T1000 (cell line): Measurements from ENCODE around the gene DHX8.
"Not testable (repeated sequence)": the region's sequence is repeated elsewhere in the genome, so short reads cannot be mapped to it uniquely, and the experiment has no call there.

Source experiments
- DNase-seq: peaks from one replicate; lab custom pipeline; 2025; ENCODE audit warnings: mixed read lengths; lab: John Stamatoyannopoulos, UW

Gene DHX8

DNA sequence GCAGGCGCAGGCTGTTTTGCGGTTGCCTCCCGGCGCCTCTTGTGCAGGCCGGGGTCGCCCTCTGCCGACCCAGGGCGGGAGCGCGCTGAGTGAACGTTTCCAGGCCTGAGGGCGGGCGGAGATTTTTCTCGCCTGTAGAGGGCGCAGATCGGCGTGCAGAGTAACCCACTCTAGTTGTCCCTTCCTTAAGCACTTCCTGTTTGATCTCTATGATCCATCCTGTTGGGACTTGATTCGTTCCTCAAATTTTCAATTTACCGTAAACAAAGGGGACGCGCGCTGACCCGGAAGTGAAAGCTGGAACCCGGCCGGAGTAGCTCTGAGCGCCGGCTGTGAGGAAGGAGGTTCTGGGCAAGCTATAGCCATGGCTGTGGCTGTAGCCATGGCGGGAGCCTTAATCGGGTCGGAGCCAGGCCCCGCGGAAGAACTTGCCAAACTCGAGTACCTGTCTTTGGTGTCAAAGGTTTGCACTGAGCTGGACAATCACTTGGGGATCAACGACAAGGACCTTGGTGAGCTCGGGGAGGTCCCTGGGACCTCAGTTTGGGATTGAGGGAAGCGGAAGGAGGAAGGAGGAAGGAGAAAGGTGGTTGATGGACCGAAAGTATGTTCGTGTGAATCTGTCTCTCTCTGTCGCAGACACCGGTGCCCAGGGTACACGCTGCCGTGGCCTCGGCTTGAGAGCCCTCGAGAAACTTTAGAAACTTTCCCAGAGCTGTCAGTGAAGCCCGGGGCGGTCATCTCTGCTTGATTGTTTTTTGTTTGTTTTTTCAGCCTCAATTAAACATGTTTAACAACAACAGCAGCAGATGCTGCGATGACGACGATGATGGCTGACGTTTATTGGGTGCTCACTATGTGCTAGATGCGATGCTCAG, at the start of gene DHX8:
DHX8 (plus strand) TSS at position 302 of the 878 bp plus-strand sequence; CDS start at position 365, 63 bp downstream.
- peak; percentile 98 for DNase-seq

DNA sequence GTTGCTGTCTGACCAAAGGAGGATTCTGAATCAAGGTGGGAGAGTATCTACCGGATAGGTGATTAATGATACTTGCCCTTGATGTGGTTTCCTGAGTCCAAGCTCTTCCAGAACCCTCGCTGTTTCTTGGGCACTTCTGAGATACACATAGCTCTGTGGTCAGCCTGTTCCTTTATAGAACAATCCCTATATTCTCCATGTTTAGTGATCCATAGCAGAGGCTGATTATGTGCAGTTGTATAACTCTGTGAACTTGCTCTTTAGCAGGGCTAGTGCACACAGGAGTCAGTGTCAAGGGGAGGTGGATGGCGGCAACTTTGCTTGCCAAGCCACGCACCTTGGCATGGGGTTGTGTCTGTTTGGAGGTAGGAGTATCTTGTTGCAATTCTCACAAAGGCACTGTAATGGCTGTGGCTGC, 48.9 kb upstream of the DHX8 start:
- no peak for DNase-seq

DNA sequence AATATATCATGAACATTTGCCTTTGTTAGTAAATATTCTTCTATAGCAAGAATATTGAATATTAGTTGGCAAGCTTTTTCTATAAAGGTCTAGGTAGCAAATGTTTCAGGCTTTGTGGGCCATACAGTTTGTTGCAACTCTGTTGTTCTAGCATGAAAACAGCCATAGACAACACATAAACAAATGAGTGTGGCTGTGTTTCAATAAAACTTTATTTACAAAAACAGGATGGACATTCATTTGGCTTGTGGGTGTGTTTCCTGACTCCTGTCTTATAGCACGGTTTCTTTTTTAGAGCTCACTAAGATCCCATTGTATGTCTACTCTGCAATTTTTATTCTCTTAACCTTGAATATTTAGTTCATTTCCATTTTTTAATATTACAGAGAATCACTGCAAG, 46.0 kb upstream of the DHX8 start:
- no peak for DNase-seq

DNA sequence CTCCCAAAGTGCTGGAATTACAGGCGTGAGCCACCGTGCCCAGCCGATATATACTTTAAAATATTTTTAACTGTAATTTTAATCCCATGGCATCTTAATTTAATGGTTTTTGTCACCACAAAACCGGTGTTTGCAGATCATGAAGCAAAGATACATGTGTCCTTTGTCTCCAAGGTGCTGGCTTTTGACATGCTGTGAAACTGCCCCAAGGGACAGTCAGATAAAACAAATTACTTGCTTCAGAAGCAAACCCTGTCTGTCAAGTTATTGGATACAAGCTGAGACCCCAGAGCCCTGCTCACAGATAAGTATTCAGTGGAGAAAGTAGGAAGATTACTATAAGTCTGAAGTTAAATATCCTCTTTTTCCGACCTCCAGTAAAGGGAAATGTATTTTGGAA, 45.1 kb upstream of the DHX8 start:
- DNase-seq: no peak

DNA sequence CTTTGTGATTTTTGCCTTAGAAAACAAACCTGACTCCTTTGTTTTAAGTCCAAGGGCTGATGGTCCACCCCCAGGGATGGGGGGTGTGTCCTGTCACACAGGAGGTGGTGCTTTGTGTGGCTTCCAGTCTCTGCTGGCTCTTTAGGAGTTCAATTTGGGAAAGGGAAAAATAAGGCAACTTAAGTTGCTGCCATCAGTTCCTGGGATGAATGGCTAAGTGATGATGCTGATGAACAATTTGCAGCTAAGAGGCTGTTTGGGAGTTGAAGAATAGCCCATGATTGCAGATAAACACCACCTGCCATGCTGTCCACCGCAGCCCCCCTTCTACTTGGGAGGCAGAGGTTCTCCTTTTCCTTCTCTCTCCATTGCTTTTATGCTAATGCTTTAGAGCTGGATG, 44.7 kb upstream of the DHX8 start:
- DNase-seq: no peak

DNA sequence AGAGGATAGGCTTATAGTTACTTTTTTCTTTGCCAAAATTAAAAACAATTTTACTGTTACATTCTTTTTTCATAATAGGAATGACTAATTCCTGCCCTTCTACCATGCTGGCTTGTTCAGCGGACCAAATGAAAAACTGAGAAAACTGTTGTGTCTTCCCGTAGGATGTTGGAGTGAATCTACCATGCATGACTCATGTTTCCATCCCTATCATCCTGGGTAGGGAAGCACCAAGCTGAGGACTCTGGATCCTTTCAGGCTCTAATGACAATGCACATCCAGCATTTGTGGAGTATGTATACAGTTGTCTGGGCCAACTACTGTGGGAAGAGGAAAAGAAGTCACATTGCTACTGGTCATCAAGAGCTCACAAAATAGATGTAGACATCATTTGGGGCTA, 41.1 kb upstream of the DHX8 start:
- no peak for DNase-seq

DNA sequence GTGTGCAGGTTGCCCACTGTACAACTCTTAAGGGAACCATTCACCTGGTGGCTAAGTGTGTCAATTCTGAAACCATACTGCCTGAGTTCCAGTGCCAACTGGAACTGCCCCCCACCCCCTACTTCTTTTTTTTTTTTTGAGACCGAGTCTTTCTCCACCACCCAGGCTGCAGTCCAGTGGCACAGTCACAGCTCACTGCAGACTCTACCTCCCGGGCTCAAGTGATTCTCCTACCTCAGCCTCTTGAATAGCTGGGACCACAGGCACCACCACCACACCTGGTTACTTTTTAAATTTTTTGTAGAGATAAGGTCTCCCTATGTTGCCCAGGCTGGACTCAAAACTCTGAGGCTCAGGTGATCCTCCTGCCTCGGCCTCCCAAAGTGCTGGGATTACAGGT, 40.4 kb upstream of the DHX8 start:
- no peak for DNase-seq

DNA sequence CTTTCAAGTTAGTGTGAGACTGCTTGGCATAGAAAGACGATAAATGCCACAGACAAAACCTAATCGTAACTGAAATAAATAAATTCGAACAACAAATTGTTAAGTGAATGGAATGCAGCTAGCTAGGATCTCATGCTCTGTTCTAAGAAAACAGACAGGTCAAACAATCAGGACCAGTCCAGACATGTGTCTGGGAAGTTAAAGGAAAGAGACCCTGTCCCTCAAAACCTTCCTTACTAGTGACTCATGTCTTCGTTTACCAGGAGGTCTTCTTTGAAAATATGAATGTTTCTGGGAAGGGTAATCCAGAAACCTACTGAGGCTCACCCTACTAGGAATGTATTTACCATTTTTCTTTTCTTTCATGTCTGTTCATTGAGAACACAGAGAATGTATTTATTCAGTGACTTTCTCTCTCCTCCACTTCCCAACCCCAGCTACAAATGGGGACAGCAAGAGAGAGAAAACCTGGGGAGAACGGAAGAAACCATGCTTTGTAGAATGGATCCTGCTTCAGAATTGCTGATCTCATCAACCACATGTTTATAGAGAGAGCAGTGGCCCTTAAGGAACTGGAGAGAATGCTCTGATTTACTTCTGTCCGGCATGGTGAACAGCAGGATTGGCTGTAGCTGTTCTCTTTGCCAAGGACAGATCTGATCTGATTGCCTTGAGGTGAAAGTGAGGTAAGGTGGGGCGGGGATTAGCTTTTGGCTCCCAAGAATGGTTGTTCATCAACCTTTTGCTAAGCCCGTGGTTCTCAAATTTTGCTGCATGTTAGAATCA, 39.4 kb upstream of the DHX8 start:
- DNase-seq: no peak

DNA sequence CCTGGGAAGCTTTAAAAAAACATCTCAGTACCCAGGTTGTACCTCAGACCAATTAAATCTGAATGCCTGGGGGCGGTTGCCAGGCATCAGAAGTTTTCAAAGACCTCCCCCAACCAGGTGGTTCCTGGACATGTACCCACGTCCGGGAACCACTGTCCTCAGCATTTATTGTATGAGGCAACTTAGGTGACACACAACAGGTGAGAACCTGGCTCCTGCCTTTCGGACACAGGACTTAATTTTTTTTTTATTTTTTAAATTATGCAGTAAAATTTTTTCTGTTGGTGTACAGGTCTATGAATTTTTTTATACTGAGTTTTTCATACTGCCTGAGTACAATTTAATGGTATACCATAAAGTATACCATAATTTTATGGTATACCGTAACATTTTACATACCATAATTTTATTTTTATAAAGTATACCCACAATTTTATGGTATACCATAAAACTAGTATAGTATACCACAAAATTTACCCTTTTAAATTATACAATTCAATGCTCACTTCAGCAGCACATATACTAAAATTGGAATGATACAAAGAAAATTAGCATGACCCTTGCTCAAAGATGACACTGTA, 38.7 kb upstream of the DHX8 start:
- no peak for DNase-seq

DNA sequence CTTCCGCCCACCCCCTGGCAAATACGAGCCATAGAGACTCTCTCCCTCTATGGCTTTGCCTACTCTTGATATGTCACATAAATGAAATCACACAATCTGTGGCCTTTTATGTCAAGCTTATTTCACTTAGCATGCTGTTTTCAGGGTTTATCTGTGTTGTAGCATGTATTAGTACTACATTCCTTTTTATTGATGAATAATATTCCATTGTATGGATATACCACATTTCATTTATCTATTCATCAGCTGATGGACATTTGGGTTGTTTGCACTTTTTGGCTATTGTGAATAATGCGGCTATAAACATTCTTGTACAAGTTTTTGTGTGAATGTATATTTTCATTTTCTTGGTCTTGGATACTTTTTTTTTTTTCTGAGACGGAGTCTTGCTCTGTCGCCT, 37.0 kb upstream of the DHX8 start:
- DNase-seq: no peak

DNA sequence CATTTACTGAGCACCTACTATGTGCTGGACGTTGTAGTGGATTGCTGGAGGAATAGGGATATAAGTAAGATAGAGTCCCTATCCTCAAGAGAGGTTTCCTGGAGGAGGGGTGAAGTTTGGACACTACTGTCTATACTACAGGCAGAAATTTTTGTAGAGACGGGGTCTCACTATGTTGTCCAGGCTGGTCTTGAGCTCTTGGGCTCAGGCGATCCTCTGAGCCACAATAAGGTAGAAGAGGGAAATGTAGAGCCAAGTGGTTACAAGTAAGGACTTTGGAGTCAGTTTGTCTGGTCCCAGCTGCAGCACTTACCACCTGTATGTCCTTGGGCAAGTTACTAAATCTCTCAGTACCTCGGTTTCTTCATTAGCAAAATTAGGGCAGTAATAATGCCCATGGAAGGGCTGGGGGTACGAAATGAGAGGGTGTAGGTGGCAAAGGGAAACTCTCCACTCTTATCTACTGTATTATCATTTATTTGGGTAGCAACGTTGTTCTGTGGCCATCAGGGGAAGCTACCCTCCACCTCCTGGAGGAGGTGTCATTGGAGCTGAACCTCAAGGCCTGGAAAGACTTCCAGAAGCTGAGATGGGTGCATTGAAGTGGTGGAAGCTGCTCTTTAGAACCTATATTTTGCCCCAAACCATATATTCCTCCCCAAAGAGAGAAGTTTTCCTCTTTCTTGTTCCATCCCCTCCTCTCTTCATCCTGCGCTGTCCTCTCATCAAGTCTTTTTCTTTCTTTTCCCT, 34.9 kb upstream of the DHX8 start:
- DNase-seq: no peak

DNA sequence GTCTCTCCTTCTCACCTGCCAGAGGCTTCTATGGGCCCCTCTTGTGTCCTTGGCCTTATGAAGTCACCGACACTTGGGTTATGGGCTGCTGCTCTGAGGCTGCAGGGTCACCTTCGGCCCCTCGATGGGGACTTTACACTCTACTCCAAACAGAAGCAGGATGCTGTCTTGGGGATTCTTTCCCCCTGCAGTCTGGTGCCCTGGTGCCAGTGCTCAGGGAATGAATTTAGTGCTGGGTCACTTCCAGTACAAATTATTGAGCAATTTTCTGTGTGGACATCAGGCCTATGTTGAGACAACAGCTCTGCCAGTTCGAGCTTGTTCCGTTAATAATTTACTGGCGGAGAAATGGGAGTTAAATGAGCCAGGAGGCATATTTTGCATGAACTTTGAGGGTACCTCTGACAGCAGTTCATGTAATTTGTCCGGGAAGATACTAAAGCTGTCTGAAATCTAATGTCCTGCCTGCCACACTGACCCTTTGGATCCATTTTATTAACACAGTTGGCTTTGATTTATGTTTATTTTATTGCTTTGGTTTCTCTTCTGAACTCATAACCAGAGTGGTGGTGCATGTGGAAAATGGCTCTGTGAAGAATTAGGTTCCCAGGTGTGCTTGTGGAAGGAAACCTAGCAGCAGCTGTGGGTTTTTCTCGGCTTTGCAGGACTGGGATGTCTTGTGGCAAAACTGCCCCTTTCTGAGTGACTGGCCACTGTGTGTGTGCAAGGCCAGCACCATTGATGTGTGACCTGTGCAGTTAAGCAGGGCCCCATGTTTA, 34.1 kb upstream of the DHX8 start:
- DNase-seq: no peak

DNA sequence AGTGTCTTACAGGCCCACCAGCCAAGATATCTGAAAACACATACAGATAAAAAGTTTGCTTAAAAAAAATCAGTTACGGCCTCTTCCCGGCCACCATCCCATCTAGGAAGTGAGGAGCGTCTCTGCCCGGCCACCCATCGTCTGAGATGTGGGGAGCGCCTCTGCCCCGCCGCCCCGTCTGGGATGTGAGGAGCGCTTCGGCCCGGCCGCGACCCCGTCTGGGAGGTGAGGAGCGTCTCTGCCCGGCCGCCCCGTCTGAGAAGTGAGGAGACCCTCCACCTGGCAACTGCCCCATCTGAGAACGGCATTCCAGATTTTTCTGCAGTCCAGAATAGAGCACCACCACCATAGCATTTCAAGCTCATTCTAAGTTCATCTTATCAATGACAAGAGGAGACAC, 33.0 kb upstream of the DHX8 start:
- not testable (repeated sequence) for DNase-seq

DNA sequence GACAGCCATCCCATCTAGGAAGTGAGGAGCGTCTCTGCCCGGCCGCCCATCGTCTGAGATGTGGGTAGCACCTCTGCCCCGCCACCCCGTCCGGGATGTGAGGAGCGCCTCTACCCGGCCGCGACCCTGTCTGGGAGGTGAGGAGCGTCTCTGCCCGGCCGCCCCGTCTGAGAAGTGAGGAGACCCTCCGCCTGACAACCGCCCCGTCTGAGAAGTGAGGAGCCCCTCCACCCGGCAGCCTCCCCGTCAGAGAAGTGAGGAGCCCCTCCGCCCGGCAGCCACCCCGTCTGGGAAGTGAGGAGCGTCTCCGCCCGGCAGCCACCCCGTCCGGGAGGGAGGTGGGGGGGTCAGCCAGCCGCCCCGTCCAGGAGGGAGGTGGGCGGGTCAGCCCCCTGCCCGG, 32.0 kb upstream of the DHX8 start:
- DNase-seq: not testable (repeated sequence)

DNA sequence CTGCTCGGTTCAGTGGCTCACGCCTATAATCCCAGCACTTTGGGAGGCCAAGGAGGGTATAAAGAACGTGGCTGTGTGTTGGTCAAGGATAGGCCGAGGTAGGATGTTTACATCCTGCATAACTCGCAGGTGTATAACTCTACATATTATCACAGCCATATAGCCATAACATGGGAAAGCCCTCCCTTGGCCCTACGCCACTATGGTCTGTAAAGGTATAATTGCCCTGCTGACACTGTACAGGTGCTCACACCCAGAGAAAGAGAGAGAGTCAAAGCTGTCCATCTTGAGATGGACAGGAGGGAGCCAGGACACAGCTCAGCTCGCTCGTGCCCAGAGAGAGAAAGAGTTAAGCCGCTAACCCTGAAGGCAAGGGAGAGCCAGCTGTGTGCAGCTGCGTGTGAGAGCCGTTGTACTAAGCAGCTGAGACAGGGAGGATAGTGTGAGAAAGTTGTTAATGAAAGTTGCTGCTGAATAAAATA, 30.4 kb upstream of the DHX8 start:
- DNase-seq: no peak

DNA sequence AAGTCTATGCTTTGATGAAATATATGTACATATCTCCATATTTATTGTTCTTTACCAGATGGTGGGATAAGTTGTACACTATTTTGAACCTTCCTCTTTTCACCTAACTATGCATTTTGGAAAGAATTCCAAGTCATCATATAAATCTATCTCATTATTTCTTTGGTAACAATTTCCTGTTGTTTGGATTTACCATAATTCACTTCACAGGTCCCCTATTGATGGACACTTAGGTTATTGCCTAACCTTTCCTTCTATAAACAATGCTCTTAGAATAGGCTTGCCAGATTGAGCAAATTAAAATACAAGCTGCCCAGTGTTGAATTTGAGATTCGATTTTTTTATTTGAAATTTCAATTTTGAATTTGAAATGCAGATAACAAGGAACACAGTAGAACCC, 28.9 kb upstream of the DHX8 start:
- no peak for DNase-seq

DNA sequence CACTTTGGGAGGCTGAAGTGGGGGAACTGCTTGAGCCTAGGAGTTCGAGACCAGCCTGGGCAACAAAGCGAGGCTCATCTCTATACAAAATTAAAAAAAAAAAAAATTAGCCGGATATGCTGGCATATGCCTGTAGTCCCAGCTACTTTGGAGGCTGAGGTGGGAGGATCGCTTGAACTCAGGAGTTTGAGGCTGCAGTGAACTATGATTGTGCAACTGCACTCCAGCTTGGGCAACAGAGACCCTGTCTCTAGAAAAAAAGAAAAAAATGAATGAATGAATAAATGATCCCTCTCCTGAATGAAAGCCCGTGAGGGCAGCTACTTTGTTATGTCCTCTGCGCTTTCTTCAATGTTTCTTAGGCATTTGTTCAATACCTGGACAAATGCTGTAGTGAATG, 27.7 kb upstream of the DHX8 start:
- no peak for DNase-seq

DNA sequence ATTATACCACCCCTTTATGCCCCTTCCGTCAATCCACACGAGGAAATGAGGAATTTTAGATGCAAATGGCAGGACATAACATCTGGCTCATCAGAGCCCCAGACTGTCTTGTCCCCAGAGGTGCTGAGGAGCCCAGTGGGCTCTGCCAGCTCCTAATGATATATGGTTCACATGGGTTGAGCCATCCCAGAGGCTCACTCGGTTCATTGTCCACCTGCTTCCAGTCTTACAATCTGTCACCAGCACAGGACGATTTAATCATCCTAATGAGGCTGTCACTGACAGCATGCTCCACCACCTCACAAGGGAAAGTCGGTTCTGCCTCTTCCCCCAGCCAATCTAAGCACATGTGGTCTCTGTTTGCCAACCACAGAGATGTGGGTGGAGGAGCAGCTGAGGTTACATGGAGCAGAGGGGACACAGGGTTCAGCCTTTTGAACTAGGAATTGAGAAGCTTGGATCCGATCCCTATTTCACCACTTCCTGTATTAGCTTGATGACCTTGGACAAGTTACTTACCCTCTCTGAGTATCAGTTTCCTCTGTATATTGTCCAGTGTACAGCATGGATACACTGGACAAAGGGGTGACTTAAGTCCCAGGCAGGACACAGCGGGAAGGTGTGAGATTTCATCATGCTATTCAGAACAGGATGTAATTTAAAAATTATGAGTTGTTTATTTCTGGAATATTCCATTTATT, 27.0 kb upstream of the DHX8 start:
- DNase-seq: no peak

DNA sequence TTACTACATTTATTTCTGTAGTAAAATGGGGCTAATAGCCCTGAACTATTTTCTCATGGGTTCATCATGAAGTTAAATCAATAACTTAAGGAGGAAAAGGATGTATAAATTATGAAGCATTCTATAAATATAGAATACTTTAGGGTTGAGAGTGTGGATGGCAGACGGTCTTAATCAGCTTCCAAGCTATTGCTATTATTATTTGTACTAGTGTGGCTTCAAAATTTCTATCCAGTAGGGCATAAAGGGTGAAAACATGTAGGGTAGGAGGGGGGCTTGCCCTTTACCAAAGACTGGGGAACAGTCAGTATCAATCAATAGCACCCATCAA, 26.4 kb upstream of the DHX8 start:
- DNase-seq: no peak

DNA sequence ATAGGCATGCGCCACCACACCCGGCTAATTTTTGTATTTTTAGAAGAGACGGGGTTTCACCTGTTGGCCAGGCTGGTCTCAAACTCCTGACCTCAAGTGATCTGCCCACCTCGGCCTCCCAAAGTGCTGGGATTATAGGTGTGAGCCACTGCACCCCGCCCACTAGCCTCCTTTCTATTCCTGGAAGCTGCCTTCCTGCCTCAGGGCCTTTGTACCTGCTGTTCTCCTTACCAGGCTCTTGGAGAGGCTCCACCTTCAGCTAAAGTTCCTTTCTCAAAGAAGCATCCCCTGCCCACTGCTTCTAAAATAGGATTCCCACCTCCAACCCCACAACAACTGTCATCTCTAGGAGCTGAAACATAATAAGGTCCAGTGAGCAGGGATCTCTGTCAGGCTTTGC, 23.9 kb upstream of the DHX8 start:
- not testable (repeated sequence) for DNase-seq

DNA sequence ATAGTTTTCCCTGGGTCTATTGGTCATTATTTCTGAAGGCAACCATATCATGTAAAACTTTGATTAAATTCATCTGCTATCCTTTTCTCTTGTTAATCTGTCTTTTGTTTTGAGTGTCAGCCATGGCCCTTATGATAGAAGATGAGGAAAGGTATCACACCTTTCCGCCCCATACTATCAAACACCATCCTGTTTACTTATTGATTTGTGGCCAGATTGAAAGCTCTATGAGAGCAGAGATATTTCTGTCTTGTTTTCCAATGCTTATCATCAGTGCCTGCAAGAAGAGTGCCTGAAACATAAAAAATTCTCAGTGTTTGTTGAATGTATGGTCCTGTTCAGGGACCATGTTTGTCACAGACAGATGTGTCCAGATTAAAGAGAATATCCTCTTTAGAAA, 22.6 kb upstream of the DHX8 start:
- DNase-seq: no peak
